GM13977 (cell line): ENCODE results near the gene GPC4.
"Not testable (repeated sequence)": the region's sequence is repeated elsewhere in the genome, so short reads cannot be mapped to it uniquely, and the experiment has no call there.

Source experiments
- DNase-seq: peaks from one replicate; pipeline ENCODE4 v3.0.0; 2012; ENCODE audit warnings: low spot score
- in situ Hi-C: fragments of 300-500 bp; cut with MboI; formaldehyde crosslinking; loops from one replicate; pipeline ENCODE4 v1.12.0; 2022; ENCODE audit warnings: low sequenced_read_pairs, low pct_unique_long_range_greater_than_20kb, mixed read lengths, inconsistent platforms; ENCODE audit not compliant: unreplicated experiment
- TF ChIP-seq, protein P1 (sequence below): IDR thresholded peaks from 2 replicates; pipeline ENCODE4 v1.5.1; 2012; ENCODE audit warnings: mild to moderate bottlenecking, control low read depth; ENCODE audit not compliant: insufficient read depth; ENCODE audit errors: extremely low read depth, missing control alignments

GPC4 gene

DNA sequence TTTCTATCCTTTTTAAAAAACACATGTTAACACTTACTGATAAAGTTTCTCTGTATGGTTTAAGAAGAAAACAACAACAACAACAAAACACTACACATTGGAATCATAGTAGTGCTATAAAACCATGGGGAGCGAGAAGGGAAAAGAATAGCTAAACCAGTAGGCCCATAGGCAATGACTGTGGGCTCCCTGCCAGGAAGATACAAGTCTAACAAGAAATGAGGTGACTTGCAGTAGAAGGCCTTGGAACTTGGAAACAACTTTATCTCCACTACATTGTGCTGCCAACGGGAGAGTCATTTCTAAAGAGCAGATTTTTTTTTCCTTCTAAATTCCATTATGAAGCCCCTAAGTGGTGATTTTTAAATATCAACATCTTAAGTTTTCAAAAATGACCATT lies 78.0 kb downstream of the GPC4 start:
- DNase-seq, result no peak
- TF ChIP-seq, protein P1, sequence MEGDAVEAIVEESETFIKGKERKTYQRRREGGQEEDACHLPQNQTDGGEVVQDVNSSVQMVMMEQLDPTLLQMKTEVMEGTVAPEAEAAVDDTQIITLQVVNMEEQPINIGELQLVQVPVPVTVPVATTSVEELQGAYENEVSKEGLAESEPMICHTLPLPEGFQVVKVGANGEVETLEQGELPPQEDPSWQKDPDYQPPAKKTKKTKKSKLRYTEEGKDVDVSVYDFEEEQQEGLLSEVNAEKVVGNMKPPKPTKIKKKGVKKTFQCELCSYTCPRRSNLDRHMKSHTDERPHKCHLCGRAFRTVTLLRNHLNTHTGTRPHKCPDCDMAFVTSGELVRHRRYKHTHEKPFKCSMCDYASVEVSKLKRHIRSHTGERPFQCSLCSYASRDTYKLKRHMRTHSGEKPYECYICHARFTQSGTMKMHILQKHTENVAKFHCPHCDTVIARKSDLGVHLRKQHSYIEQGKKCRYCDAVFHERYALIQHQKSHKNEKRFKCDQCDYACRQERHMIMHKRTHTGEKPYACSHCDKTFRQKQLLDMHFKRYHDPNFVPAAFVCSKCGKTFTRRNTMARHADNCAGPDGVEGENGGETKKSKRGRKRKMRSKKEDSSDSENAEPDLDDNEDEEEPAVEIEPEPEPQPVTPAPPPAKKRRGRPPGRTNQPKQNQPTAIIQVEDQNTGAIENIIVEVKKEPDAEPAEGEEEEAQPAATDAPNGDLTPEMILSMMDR, result no peak
- in situ Hi-C loops, result no loop called here

DNA sequence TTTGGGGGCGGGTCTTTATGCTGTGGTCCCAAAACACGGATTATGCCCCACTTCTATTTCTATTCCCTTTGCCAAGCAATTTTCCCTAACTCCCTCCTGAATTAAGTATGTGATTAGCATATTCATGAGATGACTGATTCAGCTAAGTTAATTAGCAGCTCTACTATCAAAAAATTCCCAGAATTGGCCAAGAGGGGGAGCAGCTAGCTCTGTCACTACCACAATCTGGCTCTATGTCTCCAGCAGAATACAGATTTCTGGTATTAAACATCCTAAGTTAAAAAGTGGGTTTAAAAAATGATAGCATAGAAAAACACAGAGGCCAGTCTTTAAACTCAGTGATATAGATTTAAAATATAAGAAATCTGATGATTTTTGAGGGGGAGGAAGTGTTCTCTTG lies 80.3 kb downstream of the GPC4 start:
- in situ Hi-C loops, result no loop called here
- TF ChIP-seq, protein P1, result peak; percentile 41
- DNase-seq, result peak; percentile 9

- no peak for DNase-seq
- in situ Hi-C loops, result no loop called here
- TF ChIP-seq, protein P1, result no peak
These were observed 82.0 kb downstream of the GPC4 start for GRCh38 chrX:133333154-133333750.

DNA sequence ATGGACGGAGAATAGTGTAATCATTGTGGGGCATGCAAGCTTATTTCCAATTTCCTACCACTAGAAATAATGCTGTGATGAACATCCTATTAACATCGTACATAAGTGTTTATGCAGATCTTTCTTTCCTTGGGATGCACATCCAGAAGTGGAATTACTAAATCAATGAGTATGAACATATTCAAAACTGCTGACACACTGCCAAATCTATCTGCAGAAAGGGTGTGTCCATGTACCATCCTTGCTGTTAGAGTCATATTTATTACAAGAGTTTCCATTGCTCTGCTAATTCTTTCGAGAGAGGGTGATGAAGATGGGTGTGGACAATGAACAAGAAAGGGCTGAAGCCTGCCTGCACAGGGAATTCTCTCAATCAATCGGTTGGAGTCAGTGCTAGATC lies 82.6 kb downstream of the GPC4 start:
- TF ChIP-seq, protein P1, result no peak
- no peak for DNase-seq
- in situ Hi-C loops, result no loop called here

DNA sequence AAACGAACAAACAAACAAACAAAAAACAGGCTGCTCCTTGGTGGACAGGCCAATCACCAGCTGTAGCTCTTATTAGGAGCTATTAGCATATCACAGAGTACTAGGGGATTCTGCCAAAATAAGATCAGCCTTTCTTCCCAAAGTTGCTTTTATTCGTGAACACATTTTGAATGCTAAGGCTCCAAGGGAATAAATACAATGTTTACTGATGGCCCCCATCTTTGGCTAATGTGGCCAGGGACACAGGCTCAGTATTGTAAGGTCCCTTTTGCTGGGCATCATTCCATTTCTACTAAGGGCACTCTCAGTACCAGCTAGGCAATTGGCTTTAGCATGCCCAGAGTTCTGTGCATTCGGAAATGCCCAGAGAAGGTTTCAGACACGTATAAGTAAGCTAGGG lies 84.3 kb downstream of the GPC4 start:
- TF ChIP-seq, protein P1, result no peak
- in situ Hi-C loops, result no loop called here
- DNase-seq, result no peak

DNA sequence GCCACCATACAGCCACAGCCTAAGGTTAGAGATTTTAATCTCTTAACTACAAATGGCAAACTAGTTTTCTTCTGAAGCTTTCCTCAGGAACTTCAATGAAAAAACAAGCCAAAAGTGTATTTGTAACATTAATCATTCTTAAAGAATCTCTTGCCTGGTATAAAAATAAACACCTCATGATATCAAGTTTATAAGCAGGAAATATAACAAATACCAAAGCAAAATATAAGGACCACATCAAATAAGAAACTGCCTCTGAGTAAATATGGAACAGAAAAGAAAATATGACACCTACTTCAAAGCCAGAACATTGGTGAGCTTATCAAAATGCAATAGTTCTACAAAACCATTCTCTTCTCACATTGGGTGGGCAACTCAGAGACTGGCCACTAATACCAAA lies 89.9 kb downstream of the GPC4 start:
- in situ Hi-C loops, result no loop called here
- TF ChIP-seq, protein P1, result no peak
- no peak for DNase-seq

GRCh38 chrX:133323431-133323830 lies 91.9 kb downstream of the GPC4 start:
- no peak for DNase-seq
- TF ChIP-seq, protein P1, result no peak
- in situ Hi-C loops, result no loop called here

- in situ Hi-C loops, DNase-seq: not testable (repeated sequence)
These were observed 93.0 kb downstream of the GPC4 start for GRCh38 chrX:133322269-133322668.
